ENCODE results near the gene KIFC3.

Gene KIFC3

DNA sequence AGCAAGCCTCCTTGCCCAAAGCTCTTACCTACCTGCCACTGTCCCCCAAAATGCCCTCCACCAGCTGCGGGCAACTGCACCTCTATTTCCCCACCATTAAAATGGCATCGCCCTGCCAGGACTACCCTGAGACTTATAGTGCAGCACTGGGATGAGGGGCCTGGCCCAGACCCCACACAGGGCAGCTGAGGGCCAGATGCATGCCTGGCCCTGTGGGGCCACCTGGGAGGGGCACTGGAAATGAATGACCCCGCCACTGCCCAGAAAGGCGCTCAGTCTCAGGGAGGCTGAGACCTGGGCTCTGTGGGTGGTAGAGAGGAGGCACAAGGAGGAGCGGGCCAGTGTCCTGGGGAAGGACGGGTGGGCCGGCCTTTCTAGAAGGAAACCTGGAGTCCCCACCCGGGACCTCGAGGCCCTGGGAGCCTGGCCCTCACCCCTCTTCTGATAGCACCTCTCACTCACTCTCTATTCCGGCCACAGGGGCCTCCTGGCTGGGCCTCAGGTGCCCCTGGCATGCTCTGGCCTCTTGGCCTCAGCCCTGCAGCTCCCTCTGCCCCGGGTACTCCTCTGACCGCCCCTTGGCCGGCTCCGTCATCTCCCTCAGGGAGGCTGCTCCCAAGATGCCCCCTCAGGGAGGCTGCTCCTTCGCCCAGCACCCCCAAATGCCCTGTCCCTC lies 39.8 kb downstream of the KIFC3 start:
- H3K27ac ChIP-seq (ENCODE audit: low read depth, low read length, severe bottlenecking): no peak overlapping the region
- no peaks in the 10 kb centered on the region for H3K9me3 ChIP-seq (ENCODE audit: control insufficient read depth, low read length)
- no peak overlapping the region for H3K4me3 ChIP-seq (ENCODE audit: extremely low read depth, insufficient read depth, low read length, poor library complexity, severe bottlenecking)
- WGBS, 2 experiments (ENCODE audit: insufficient coverage in 2 of 2): 78% methylated on average over 13 to 14 of the region's 15 CpGs
- H3K4me1 ChIP-seq (ENCODE audit: control insufficient read depth, insufficient read depth, low read length, poor library complexity, severe bottlenecking): peaks cover 9% of the 10 kb centered on the region
- H3K36me3 ChIP-seq (ENCODE audit: control insufficient read depth, insufficient read depth, low read length): peaks cover 72% of the 10 kb centered on the region

DNA sequence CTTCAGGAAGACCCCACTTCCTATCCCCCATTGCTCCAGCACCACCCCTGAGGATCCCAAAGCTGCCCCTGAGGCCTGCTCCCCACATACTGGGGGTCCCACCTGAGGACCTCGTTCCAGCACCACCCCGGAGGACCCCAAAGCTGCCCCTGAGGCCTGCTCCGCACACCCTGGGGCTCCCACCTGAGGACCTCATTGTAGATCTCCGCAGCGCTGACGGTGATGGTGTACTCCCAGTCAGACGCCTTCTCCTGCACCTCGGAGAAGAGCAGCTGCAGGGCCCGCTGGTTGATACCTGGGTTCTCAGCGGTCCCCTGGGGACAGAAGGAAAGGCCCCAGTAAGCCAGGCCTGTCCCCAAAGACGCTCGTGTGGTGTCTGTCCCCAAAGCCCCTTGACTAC lies 40.3 kb downstream of the KIFC3 start:
- H3K27ac ChIP-seq (ENCODE audit: low read depth, low read length, severe bottlenecking): no peak overlapping the region
- no peak overlapping the region for H3K4me3 ChIP-seq (ENCODE audit: extremely low read depth, insufficient read depth, low read length, poor library complexity, severe bottlenecking)
- peaks cover 68% of the 10 kb centered on the region for H3K36me3 ChIP-seq (ENCODE audit: control insufficient read depth, insufficient read depth, low read length)
- H3K9me3 ChIP-seq (ENCODE audit: control insufficient read depth, low read length): no peaks in the 10 kb centered on the region
- peaks cover 9% of the 10 kb centered on the region for H3K4me1 ChIP-seq (ENCODE audit: control insufficient read depth, insufficient read depth, low read length, poor library complexity, severe bottlenecking)
- 97 to 98% methylated on average over 10 to 12 of the region's 12 CpGs for WGBS, 2 experiments (ENCODE audit: insufficient coverage in 2 of 2)

DNA sequence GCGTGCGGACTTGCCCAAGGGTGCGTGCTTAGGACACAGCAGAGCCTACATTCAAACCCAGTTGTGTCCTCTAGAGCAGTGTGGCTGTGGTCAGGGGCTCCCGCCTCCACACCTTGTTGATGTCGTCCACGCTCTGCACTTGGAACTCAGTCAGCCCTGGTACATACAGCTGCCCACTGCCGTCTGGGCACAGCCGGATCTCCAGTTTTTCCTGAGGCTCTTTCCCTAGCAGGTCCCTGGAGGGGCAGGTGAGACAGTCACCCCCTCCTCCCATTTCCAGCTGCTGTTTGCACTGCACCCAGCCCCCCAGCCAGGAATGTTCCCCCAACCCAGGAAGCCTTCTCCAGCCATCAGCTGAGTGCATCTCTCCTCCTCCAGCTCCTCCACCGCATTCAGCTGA lies 41.0 kb downstream of the KIFC3 start:
- Histone ChIP-seq H3K27ac (ENCODE audit: low read depth, low read length, severe bottlenecking) (no peak overlapping the region), H3K4me1 (ENCODE audit: control insufficient read depth, insufficient read depth, low read length, poor library complexity, severe bottlenecking) (peaks cover 9% of the 10 kb centered on the region), H3K9me3 (ENCODE audit: control insufficient read depth, low read length) (no peaks in the 10 kb centered on the region), H3K4me3 (ENCODE audit: extremely low read depth, insufficient read depth, low read length, poor library complexity, severe bottlenecking) (no peak overlapping the region), H3K36me3 (ENCODE audit: control insufficient read depth, insufficient read depth, low read length) (peaks cover 66% of the 10 kb centered on the region)
- WGBS, 2 experiments (ENCODE audit: insufficient coverage in 2 of 2): 81 to 85% methylated on average over 8 to 9 of the region's 9 CpGs

DNA sequence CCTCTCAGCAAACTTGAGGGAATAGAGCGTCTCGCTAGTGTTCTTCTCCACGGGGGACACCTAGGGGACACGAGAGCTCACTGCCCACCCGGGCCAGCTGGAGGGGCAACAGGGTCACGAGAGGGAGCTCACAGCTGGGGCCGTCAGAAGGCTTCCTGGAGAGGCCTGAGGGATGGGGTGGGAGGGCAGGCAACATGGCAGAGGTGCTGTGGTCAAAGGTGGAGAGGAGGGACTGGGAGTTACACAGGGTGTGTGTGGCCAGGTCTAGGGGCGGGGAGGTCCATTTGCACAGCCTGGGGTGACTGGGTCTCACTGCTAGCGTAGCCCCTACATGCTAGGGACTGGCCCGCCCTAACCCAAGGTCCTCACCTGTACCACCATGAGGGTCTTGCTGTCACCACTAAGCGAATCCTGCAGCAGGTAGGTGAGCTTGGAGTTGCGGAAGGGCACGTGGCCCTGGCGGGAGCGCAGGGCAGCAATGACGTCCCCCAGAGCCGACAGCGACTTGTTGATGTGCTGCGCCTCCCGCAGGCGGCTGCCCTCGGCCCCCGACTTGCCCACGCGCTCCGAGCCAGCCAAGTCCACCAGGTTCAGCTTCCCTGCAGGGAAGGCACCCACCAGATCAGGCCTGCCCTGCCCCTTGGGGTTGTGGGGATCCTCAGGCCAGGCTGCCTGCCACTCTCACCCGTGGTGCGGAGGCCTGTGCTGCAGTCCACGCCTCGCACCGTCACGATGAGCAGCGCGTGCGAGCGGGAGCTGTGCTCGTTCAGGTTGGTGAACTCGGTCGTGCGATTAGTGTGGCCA lies 41.7 kb downstream of the KIFC3 start:
- no peaks in the 10 kb centered on the region for H3K9me3 ChIP-seq (ENCODE audit: control insufficient read depth, low read length)
- no peak overlapping the region for H3K27ac ChIP-seq (ENCODE audit: low read depth, low read length, severe bottlenecking)
- WGBS, 2 experiments (ENCODE audit: insufficient coverage in 2 of 2): 93 to 95% methylated on average over 38 of the region's 40 CpGs

DNA sequence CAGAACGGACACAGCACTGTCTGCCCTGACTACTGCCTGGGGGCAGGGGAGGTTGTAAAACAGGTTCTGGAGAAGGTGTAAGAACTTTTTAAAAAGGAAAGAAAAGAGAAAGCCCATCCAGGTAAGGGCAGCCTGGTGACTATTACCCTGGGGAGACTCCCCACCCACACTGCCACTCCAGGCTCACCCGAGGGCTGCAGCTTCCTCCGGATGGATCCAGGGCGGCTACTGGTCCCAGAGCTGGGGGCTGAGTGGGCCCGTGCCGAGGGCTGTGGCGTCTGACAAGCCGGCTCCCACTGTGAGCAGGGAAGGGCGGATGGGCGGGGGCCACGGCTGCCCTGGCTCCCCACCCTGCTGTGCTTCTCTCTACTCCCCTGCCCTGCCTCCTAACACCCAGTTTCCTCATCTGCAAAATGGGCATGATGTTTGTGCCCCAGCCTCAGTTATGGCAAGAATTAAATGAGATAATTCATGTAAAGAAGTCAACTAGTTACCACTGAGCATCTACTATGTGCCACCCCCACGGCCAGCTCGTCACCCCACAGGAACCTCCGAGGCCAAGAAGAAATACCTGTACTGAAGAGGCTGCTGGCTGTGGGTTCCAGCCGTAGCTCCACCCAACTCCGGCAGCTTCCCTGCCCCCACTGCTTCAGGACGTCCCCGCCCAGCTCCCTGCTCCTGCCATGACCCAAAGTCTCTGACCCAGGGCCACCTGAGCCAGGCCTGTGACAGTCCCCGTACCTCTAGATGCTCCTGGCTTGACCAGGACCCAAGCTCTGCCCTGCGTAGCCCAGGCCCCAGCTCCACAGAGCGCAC lies 42.5 kb downstream of the KIFC3 start:
- WGBS, 2 experiments (ENCODE audit: insufficient coverage in 2 of 2): 91% methylated on average over 12 to 20 of the region's 21 CpGs
- Histone ChIP-seq H3K27ac (ENCODE audit: low read depth, low read length, severe bottlenecking) (no peak overlapping the region), H3K36me3 (ENCODE audit: control insufficient read depth, insufficient read depth, low read length) (peaks cover 65% of the 10 kb centered on the region)

More for the DNA sequence above, 41.7 kb downstream of the KIFC3 start:
- Histone ChIP-seq H3K36me3 (ENCODE audit: control insufficient read depth, insufficient read depth, low read length) (peaks cover 63% of the 10 kb centered on the region), H3K4me1 (ENCODE audit: control insufficient read depth, insufficient read depth, low read length, poor library complexity, severe bottlenecking) (peaks cover 9% of the 10 kb centered on the region), H3K4me3 (ENCODE audit: extremely low read depth, insufficient read depth, low read length, poor library complexity, severe bottlenecking) (no peak overlapping the region)

DNA sequence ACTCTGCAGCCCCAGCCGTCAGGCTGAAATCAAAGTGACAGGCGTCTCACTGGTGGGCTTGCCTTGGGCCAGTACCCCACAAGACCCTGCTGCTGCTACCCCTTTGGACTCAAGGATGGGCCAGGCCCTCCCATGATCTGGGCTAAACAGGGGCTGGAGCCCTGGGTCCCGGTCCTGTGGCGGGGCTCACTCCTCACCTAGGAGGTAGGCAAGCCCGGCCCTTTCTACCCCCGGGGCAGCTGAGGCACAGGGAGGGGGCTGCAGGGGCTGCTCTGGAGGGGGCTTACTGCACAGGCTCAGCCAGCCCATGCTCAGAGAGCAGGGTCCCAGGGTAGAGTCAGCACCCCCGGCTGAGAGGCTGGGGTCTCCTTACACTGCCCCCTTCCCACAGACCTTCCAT lies 43.2 kb downstream of the KIFC3 start:
- Histone ChIP-seq H3K9me3 (ENCODE audit: control insufficient read depth, low read length) (no peaks in the 10 kb centered on the region), H3K27ac (ENCODE audit: low read depth, low read length, severe bottlenecking) (peak overlapping the region; percentile 41), H3K4me1 (ENCODE audit: control insufficient read depth, insufficient read depth, low read length, poor library complexity, severe bottlenecking) (peaks cover 5% of the 10 kb centered on the region), H3K4me3 (ENCODE audit: extremely low read depth, insufficient read depth, low read length, poor library complexity, severe bottlenecking) (no peak overlapping the region), H3K36me3 (ENCODE audit: control insufficient read depth, insufficient read depth, low read length) (peaks cover 71% of the 10 kb centered on the region)
- WGBS, 2 experiments (ENCODE audit: insufficient coverage in 2 of 2): 88 to 92% methylated on average over 6 of the region's 7 CpGs

More for the DNA sequence above, 42.5 kb downstream of the KIFC3 start:
- Histone ChIP-seq H3K9me3 (ENCODE audit: control insufficient read depth, low read length) (no peaks in the 10 kb centered on the region), H3K4me3 (ENCODE audit: extremely low read depth, insufficient read depth, low read length, poor library complexity, severe bottlenecking) (no peak overlapping the region), H3K4me1 (ENCODE audit: control insufficient read depth, insufficient read depth, low read length, poor library complexity, severe bottlenecking) (peaks cover 9% of the 10 kb centered on the region)

DNA sequence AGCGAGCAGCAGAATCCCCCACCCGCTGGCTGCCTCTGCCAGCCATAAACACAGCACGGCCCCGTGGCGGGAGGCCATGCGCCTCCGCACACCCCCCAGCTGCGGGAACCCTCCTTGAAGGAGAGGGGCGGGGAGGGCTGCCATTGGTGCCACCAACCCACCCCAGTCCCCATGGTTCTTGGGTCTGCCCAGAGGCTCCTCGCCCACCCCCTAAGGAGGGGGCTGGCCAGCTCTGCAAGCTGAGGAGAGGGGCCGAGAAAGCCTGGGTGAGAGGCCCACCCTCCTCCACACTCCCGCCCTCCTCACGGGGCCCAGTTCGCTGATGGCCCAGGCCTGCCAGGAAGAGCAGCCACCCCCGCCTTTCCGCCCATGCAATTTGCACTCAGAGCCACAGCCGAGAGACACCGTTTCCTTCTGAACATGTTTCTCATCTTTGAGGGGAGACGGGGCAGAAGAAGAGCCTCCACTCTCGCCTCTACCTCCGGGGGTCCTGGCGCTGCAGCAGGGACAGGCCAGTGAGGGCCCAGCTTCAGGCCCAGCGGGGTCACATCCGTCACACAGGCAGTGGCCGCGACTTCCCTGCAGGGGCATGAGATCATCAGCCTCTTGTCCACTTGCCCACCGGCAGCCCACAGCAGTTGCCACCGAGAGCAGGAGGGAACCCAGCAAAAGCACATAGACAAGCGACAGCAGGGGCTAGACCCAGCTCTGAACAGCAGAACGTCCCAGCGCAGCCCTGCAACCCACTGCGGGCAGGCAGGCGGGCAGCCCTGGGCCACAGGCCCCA lies 43.8 kb downstream of the KIFC3 start:
- Histone ChIP-seq H3K4me1 (ENCODE audit: control insufficient read depth, insufficient read depth, low read length, poor library complexity, severe bottlenecking) (peaks cover 5% of the 10 kb centered on the region), H3K4me3 (ENCODE audit: extremely low read depth, insufficient read depth, low read length, poor library complexity, severe bottlenecking) (no peak overlapping the region), H3K36me3 (ENCODE audit: control insufficient read depth, insufficient read depth, low read length) (peaks cover 71% of the 10 kb centered on the region), H3K9me3 (ENCODE audit: control insufficient read depth, low read length) (no peaks in the 10 kb centered on the region), H3K27ac (ENCODE audit: low read depth, low read length, severe bottlenecking) (peak overlapping the region; percentile 41)
- 88 to 90% methylated on average over 23 to 29 of the region's 33 CpGs for WGBS, 2 experiments (ENCODE audit: insufficient coverage in 2 of 2)

DNA sequence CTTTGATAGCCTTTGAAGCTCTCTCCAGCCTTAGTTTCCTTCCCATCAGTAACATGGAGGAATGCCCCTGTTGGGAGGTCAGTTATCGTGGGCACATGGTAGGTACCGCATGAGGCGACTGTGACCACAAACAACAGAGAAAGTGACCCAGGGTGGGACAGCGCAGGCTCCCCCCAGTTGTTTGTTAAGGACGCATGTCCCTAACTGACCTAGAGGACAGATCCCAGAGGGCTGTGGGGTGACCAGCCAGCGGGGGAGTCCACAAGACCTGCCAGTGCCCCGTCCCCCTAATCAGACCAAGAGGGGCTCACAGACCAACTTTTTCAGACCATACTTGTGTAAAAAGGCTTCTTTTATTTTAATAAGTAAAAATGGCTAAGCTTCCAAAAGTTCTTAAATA lies 44.4 kb downstream of the KIFC3 start:
- H3K4me1 ChIP-seq (ENCODE audit: control insufficient read depth, insufficient read depth, low read length, poor library complexity, severe bottlenecking): peaks cover 5% of the 10 kb centered on the region
- no peak overlapping the region for H3K27ac ChIP-seq (ENCODE audit: low read depth, low read length, severe bottlenecking)
- no peaks in the 10 kb centered on the region for H3K9me3 ChIP-seq (ENCODE audit: control insufficient read depth, low read length)
- WGBS, 2 experiments (ENCODE audit: insufficient coverage in 2 of 2): 93 to 100% methylated on average over 5 of the region's 7 CpGs
- H3K4me3 ChIP-seq (ENCODE audit: extremely low read depth, insufficient read depth, low read length, poor library complexity, severe bottlenecking): no peak overlapping the region
- H3K36me3 ChIP-seq (ENCODE audit: control insufficient read depth, insufficient read depth, low read length): peaks cover 72% of the 10 kb centered on the region

DNA sequence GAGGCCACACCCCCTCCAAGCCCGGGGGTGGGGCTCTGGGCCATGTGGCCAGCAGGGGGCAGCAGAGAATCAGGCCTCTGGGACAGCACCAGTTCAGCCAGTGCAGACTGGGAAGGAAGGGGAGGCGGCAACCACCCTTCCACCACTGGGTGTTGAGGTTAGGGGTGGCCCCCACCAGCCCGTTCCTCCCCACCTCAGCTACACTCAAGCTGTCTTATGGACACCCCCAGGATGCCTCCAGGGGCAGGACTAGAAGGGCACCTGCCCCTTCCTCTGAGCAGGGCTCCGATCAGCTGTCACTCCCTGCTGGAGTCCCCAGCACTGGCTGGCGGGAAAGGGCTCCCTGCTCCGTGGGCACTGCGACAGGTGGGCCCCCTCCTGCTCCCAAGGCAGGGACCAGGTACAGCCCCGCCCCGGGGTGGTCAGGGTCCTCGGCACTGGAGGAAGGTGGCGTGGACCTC lies 44.9 kb downstream of the KIFC3 start:
- no peaks in the 10 kb centered on the region for H3K9me3 ChIP-seq (ENCODE audit: control insufficient read depth, low read length)
- 69 to 80% methylated on average over 7 to 9 of the region's 11 CpGs for WGBS, 2 experiments (ENCODE audit: insufficient coverage in 2 of 2)
- no peak overlapping the region for H3K4me3 ChIP-seq (ENCODE audit: extremely low read depth, insufficient read depth, low read length, poor library complexity, severe bottlenecking)
- peaks cover 72% of the 10 kb centered on the region for H3K36me3 ChIP-seq (ENCODE audit: control insufficient read depth, insufficient read depth, low read length)
- H3K4me1 ChIP-seq (ENCODE audit: control insufficient read depth, insufficient read depth, low read length, poor library complexity, severe bottlenecking): peaks cover 5% of the 10 kb centered on the region
- H3K27ac ChIP-seq (ENCODE audit: low read depth, low read length, severe bottlenecking): no peak overlapping the region

All from mesodermal cell (in vitro differentiated cells).